HG03159 (cell line): ENCODE data around the gene RBMS3.

ENCODE experiments used
- ATAC-seq: cut with Tn5 transposase; IDR thresholded peaks from one replicate; pipeline ENCODE4 v1.9.1; 2021; ENCODE audit warnings: mild to moderate bottlenecking, moderate library complexity; ENCODE audit not compliant: unreplicated experiment

The RBMS3 gene

DNA sequence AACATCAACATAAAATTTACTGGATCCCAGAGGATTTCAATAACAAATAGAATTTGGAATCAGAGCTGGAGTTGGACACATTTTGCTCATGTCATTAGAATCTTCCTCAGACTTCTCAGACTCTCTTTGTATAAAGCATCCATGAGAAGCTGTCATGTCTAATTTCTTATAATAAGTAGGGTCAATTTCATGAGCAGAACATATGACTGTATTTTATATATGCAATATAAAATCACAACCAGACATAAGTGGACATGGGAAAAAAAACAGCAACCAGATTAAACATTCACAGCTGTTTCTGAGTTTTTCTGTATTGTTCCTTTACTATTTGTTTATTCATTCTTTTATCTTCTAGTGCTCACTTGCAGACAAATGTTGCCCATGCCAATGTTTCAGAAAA, 325.5 kb downstream of the RBMS3 start:
- ATAC-seq = no peak

DNA sequence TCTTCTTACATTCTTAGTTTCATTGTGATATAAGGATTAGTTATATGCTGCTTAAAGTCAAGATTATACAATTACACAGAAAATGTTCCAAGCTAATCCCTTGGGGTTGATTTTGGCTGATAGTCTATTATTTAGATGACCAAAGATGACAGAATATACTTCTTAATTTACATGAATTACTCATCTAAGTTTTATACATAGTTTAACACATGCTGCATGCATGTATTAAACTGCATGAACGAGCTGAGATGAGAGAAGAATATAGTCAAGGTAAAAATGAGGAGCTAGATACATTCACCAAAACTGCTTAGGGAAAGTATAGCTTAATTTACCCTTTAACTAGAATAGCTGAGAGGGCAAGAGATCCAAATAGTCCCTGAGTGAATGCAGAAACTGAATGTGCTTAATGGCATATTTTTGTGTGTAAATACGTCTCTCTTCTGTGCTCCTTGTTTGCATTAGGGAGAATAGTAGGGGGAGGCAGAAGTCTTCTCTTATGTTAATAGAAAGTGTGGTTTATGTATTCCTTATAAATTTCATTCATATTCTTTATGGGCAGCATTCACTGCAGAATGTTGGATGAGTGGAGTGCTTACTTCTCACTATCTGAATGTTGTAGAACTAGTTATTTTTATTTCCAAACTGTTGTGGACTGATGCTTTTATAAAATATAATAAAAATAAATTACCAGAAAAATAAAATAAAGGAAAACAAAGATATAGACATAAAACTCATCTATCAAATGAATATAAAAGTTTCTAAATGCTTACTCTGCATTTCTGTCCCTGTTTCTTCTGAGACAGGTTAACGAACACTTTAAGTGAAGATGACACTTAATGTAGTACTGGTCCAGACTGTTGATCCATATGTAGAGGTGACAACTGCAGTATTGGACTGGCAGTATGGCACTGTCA, 327.8 kb downstream of the RBMS3 start:
- ATAC-seq = no peak

DNA sequence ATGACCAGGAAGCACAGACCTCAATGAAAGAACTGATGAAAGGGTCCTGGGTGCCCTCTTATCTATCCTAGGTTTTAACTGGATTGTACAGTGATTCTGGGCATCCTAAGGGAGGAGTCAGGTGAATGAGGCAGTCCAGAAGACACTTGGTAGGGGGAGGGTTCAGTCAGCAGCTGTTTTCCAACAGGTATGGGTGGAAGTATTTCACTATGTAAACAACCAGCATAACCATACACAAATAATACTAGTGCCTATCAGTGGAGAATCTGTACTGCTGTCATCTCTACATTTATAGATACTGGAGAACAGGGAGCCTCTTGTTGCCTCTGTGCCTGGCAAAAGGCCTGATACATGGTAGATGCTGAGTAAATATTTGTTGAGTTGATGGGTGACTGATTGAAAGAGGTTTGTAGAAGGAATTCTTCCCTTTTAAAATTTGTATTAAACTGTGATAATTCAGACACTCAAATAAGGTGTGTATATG, 328.5 kb downstream of the RBMS3 start:
- ATAC-seq = no peak

DNA sequence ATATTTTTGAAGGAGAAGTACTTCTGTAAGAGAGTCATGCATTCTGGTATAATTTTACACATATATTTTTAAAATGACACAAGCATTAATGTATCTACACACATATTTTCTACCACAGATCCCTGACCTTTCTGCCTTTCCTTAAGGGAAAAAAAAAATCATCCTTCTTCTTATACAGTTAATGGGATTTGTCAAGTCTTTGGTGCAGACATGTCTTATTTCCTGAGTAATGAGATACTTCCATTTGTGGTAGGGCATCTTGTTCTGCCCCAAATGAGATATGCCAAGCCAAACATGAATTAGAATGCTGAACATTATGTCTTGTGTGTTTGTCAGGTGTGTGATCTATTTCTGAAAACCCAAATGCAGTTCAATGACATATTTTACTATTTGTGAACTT, 329.9 kb downstream of the RBMS3 start:
- ATAC-seq = no peak

DNA sequence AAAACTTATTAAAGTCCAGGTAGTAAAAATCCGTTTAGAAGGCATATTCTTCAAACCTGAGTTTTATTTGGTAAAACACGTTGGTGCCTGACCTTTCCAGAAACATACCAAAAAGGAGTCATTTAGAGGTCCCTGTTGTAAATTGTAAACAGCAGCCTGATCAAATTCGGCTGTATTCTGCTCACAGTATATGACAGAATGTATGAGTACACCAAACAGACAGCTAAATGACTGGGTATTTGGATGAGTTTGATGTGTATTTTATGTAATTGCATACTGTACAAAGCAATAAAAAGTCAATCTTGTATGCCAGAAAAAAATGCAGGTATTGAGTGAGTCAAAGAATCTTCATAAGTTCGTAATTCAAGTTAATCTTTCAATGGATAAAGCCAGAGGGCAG, 330.4 kb downstream of the RBMS3 start:
- no peak for ATAC-seq

DNA sequence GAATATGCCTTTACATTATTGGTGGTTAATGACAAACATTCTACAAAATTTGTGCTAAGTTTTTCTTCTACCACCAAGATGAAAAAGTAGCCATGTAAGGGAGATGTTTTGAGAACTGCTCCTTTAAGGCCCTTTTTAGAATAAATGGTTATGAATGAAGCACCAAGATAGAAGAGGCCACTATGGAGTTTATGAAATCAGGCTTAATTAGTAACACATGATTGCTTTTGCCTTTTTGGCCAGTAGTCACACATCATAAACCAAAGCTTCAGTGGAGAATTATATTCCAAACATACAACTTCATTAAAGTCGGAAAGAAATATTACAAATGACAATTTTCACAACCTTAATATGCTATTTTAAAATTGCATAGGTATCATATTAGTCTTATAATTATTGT, 331.7 kb downstream of the RBMS3 start:
- ATAC-seq = no peak

DNA sequence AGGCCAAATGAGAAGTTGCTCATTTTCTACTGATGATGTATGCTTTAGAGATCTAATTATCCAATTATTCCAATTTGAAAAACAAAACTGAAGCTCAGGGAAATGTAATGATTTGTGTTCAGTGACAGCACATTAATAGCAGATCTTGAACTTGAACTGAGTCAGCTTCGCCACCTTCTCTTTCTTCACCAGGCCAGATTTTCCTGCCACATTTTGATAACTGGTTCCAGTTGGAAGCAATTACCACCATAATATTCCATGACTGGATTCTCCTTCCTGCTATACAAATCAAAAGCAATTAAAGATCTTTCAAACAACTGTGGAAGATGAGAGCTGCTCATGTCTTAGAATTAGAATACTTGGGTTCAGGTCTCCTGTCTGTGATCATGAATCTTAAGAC, 334.1 kb downstream of the RBMS3 start:
- ATAC-seq = no peak

DNA sequence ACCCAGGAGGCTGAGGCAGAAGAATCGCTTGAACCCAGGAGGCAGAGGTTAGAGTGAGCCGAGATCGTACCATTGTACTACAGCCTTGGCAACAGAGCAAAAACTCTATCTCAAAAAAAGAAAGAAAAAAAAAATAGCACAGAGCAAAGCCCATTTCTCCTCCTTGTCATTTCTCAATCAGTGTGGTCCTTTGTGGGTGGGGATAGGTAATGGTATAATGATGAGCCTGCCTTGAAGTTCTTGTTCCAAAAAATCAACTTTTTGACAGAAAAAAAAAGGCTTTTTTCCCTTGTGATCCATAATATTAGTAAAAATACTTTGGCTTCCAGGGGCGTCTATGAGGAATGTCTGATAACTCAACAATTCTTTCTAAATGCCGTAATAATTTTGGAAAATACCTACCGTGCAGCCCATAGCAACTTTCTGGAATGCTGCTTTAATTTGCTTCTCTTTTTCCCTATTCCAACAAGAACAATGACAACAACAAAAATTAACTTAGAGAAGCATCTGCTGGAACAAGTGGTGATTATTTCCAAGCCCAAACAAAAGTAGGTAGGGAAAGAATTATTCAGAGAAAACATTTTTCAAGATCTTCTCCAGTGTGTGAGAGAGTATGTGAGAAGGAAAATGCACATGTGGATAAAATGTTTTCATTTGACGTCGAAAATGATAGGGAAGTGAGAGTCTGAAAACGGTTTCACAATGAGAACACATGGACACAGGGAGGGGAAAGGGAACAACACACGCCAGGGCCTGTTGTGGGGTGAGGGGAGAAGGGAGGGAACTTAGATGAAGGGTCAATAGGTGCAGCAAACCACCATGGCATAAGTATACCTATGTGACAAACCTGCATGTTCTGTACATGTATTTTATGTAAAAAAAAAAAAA, 337.8 kb downstream of the RBMS3 start:
- no peak for ATAC-seq

DNA sequence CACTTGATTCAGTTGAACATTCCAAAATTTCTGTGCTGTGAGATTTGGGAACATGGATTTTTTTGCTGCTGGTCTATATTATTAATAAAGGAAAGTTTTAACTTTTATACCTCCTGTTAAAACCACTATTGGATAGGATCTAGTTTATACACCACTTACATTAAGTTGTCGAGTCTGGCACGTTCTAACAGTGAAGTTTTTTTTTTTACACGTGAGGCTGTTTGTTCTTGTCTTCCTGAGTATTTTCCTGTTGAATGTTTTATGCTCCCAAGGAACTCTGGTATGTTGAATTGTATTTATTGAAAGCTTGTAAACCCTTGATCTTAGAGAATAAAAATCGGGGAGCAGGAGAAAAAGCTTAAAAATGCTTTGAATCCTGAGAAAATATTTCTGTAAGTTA, 338.8 kb downstream of the RBMS3 start:
- ATAC-seq = no peak

DNA sequence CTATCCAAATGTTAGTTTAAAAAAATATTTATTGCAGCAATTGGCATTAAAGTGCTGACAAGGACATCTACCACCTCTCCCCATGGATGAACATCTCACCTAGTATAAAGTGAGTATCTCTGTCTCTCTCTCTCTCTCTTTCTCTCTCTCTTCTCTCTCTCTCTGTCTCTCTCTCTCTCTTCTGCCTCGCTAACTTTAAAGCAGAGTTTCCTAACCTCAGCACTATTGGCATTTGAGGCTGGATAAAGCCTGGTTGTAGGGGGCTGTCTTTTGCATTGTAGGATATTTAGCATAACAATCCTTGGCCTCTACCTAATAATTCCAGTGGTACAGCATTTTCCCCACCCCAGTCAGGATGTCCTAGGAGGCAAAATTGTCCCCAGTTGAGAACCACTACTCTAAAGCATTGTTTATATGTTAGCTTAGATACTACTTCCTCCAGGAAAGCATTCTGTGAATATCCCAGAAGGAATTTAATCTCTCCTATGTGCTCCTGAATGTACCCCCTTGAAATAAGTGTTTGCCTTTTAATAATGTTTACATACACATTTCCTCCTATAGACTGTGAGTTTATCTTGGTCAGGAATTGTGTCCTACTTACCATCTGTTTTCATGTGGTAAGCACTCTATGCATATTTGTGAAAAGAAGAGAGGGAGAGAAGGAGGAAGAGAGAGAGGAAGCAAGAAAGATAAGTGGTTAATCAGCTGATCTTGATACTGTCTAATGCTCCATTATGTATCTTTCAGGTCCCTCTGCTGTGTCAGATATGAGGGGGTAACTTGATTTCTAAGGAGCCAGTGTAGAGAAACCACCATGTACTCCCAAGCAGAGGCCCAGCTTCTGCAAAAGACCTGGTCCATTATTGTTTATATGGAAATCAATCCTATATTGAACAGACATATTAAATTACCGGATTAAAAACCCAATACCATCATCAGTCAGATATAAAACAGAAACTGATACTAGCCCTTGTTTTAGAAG, 346.6 kb downstream of the RBMS3 start:
- ATAC-seq = no peak

DNA sequence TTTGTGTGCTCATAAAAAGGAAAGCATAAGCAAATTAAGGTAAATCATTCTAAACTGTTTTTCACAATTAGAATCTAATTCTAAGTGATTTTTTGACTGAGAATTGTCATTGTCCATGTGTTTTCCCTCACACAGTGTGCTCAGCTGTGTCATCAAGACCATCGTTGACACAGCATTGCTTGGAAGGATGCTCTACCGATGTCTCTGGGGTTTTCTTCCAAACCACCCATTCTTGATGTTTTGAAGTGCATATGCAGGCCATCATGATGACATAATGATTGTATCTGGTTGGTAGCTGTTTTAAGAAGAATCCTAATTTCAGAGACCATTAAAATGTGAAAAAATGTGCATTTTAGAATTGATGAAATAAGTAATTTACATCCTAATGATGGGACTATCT, 347.9 kb downstream of the RBMS3 start:
- ATAC-seq = no peak

DNA sequence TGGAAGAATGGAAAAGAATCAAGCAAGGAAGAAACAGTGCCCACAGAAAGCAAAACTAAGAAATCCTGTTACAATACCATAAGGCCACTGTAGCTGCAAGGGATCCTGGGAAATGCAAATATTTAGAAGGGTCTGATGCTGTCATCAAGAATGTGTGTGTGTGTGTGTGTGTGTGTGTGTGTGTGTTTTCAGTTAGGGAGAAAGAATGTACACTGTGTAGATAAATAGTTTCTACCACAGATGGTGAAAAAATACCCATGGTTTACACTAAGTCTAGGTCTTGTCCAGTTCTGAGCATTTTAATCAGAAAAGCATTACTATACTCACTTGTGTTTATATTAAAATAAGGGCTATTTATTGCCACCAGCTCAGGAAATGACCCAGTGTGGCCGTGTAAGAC, 355.0 kb downstream of the RBMS3 start:
- no peak for ATAC-seq

DNA sequence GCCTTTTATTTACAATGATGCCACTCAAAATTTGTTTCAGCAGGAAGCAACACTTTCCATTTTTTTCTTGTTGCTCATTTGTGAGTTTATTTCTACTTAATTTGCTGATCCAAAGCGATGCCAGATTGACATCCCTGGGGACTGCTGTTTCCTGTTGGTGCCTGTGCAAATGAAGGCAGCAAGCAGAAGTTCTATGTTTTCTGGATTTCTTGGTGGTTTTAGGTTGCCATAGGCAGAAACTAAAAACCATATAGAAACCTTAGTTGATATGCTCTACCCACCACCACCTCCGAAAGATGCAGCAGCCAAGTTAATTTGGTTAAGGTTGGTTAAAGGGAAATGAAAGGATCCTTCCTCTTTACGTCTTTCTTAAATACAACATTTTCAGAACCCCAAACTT, 356.2 kb downstream of the RBMS3 start:
- no peak for ATAC-seq

DNA sequence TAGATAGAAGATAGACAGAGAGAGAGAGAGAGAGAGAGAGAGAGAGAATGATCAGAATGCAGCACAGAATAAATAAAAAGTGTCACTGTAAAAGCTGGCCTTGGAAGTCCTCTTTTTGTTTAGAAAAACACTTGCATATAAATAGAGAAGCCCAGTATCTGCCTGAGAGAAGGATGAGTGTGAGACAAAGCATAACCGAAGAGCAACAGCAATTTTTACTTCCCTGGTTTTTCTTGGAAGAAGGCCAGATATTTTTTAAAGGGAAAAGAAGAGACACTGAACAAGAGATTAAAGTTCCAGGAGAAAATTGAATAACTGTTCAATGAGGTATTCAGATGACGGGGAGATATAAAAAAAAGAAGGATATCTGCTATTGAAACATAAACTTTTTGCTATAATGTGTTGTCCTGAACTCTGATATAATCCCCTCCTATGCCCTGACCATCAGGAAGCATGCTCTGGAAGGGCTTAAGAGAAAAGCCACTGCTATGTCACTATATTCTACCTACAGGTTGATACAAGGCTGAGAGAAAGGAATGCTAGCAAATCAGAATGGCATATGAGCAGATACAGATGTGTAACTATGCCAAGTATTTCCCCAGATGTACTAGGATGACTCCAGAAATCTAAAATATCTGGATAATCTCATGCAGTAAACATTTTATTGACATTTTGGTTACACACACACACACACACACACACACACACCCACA, 358.9 kb downstream of the RBMS3 start:
- no peak for ATAC-seq

DNA sequence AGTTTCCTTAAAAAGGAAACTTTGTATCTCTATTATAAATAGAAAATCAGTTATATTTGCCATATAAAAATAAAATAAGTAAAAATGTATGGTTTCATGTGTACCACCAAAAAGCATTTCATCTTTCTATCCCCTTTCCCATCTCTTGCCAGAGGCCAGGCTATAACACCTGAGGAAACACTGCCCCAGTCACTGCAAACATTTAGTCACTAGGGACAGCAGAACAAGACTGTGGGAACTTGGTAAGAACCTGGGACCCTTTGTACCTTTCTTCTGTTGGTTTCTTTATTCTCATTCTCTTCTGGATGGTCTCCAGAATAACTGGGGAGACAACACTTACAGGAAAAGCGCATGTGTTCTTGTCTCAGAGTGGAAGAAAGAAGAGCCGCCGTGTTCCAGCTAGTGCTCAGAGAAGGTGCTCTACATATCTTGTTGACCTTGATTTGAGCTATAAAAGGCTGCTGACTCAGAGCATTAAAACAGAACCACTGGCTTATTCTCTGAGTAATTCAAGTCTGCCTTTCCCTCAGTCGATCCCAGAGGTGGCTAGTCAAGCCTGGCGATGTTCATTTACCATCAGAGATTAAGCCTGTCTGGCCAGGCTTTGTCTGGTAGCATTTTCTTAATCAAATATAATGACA, 361.6 kb downstream of the RBMS3 start:
- no peak for ATAC-seq

DNA sequence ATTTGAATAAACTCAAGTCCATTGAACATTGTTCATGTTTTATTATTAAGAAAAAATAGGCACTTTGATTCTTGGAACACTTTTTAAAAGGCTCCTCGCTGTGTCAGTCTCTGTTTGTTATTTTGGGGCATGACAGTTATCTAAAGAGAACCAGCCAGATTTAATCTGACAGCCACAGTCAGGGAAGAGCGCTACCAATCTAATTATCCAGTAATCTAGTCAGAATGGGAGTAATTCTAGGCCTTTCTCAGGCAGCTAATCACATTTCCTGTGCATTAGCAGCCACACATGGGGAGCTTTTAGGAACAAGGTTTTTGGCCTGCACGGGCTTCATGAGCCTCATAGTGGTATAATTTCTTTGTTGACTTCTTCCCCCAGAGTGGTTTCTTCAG, 362.2 kb downstream of the RBMS3 start:
- no peak for ATAC-seq

DNA sequence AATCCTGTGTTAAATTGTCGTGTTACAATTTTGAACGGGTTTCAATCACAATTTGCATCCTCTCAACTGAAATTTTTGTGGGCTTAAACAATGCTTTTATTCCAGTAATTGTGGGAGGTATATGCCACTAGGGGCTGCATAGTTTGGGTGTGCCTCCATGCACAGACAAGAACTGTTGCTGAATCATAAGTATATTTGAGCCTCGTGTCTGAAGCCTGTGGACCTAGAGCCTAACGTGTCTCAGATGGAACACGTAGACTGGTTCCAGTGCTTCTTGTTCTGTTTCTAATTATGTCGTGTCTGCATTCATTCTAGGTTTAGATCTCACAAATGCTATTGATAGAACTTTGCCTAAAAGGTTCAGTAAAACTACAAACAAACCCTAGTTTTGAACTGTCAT, 363.4 kb downstream of the RBMS3 start:
- no peak for ATAC-seq

DNA sequence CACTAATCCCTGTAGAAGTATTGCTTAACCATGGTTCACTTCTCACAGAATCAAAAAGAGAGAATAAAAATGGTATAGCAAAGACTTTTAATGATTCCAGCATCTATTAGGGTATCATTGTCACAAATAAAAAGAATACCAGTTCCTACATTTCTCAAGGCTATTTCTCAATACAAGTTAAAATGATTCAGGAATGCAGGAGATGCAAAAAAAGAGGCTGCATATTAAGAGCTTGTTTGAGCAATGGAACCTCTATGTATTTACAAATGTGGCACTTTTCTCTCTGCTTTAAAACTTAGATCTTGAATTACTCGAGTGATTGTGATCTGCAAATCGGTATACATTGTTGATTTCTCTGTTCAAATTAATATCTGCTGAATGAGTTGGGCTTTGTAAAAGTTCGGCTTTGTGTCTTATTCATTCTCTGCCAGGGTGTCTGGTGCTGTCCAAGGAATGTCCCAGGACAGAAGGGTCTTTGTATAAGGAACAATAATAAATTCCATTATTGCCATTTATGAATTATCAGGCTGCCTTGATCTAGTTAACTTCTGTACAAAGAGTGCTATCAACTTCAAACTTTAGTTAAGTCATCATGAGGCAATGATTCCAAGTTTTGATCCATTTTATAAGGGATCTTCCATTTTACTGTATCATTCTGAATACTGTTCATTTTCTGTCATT, 364.2 kb downstream of the RBMS3 start:
- no peak for ATAC-seq

DNA sequence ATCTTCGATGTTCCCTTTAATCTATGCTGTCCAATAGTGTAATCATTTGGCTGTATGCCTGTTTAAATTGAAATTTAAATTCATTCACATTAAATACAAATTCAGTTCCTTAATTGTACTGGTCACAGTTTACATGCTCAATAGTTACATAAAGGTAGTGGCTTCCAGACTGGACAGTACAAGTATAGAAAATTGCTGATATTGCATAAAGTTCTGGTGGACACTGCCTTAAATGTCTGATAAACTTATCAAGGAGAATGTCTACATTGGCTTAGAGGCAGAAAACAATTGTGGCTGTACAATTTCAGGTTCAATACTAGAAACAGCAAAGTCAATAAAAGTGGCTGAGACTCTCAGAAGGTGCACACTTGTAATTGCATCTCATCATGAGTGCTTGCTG, 365.2 kb downstream of the RBMS3 start:
- no peak for ATAC-seq
